ENCODE data around the gene FXYD7.
"Not testable (repeated sequence)": the region's sequence is repeated elsewhere in the genome, so short reads cannot be mapped to it uniquely, and the experiment has no call there.

The FXYD7 gene

DNA sequence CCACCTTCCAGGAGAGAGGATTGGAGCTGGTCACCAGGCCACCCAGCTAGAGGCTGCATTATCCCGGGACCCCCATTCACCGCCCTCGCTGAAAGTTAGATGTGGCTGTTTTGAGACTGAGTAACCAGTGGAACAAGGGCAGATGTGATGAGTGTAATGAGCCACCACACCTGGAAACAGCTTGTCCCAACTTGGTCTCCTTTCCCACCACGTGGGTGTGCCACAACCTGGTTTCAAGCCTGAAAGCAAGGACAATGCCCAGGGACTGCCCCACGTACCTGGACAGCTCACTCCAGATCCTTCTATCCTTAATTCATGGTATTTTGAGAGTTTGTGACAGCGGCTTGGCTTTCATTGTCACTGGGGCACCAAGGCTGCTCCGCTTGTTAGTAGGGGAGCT lies 15.2 kb upstream of the FXYD7 start:
- TF ChIP-seq, protein P1, sequence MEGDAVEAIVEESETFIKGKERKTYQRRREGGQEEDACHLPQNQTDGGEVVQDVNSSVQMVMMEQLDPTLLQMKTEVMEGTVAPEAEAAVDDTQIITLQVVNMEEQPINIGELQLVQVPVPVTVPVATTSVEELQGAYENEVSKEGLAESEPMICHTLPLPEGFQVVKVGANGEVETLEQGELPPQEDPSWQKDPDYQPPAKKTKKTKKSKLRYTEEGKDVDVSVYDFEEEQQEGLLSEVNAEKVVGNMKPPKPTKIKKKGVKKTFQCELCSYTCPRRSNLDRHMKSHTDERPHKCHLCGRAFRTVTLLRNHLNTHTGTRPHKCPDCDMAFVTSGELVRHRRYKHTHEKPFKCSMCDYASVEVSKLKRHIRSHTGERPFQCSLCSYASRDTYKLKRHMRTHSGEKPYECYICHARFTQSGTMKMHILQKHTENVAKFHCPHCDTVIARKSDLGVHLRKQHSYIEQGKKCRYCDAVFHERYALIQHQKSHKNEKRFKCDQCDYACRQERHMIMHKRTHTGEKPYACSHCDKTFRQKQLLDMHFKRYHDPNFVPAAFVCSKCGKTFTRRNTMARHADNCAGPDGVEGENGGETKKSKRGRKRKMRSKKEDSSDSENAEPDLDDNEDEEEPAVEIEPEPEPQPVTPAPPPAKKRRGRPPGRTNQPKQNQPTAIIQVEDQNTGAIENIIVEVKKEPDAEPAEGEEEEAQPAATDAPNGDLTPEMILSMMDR (IDR thresholded peaks at IDR 0.05; ENCODE audit: insufficient read depth, missing control alignments), result no peak
- no peak for DNase-seq (ENCODE audit: insufficient read length, low spot score)
- no peak for FAIRE-seq

DNA sequence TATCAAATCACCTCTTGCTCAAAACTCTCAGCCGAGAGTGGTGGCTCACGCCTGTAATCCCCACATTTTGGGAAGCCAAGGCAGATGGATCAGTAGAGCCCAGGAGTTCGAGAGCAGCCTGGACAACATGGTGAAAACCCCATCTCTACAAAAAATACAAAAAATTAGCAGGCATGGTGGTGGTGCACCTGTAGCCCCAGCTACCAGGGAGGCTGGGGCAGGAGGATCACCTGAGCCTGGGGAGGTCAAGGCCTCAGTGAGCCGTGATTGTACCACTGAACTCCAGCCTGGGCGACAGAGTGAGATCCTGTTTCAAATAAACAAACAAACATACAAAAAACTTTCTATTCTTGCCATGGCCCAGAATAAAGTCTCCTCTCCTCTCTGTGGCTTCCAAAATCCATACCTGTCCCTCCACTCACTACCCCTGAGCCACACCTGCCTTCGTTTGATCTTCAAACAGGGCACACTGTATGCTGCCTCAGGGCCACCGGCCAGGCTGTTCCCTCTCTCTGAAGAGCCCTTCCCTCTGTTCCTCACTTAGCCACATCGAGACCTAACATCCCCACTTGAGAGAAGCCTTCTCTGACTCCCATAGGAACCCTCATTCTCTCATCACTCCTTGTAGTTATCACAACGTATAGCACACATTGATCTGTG lies 14.5 kb upstream of the FXYD7 start:
- TF ChIP-seq, protein P1 (IDR thresholded peaks at IDR 0.05; ENCODE audit: insufficient read depth, missing control alignments), result no peak
- FAIRE-seq (no peak), DNase-seq (ENCODE audit: insufficient read length, low spot score) (no peak)

DNA sequence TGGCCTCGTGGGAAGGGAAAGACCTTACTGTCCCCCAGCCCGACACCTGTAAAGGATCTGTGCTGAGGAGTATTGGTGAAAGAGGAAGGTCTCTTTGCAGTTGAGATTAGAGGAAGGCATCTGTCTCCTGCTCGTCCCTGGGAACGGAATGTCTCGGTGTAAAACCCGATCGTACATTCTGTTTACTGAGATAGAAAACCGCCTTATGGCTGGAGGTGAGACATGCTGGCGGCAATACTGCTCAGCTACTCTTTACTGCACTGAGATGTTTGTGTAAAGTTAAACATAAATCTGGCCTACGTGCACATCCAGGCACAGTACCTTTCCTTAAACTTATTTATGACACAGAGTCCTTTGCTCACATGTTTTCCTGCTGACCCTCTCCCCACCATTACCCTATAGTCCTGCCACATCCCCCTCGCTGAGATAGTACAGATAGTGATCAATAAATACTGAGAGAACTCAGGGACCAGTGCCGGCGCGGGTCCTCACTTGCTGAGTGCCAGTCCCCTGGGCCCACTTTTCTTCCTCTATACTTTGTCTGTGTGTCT lies 13.3 kb upstream of the FXYD7 start:
- FAIRE-seq; DNase-seq (ENCODE audit: insufficient read length, low spot score): not testable (repeated sequence)

DNA sequence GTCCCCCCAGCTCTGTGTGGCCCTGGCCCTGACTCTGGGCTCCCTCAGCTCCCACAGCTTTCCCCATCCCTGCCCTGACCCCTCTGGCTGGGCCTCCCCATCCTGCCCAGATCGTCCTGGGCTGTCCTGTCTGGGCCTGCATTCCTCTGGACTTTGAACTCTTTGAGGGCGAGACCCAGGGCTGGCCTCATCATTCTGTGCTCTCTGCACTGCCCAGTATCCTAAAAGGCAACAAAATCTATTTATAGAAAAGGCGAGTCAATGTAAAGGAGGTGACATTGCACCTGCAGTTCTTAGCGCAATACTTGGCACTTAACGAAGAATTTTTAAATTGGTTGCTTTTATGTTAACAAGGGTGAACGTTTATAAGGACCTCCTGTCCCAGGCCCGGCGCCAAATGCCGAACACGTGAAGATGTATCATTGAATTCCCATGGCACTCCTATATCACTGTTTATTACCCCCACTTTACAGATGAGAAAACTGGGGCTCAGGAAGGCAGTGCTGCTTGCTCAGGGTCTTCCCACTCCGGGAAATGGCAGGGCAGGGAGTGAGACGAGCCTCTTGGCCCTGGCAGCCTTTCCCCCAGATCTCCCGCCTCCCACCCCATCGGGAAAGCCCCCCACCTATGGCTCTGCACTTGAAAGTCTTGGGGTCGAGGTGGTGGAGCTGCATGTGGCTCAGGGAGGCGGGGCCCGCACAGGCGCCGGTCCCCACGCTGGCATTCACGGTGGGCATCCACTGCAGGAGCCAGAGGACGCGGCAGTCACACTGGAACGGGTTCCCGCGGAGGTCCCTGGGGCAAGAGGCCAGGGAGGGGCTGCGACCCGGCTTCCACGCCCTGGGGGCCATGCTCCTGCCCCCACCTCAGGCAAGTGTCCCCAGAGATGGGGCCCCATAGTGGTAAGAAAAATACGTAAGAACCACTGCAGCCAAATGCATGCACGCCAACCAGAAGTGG lies 12.0 kb upstream of the FXYD7 start:
- FAIRE-seq (no peak), DNase-seq (ENCODE audit: insufficient read length, low spot score) (no peak)
- TF ChIP-seq, protein P1 (IDR thresholded peaks at IDR 0.05; ENCODE audit: insufficient read depth, missing control alignments), result no peak

DNA sequence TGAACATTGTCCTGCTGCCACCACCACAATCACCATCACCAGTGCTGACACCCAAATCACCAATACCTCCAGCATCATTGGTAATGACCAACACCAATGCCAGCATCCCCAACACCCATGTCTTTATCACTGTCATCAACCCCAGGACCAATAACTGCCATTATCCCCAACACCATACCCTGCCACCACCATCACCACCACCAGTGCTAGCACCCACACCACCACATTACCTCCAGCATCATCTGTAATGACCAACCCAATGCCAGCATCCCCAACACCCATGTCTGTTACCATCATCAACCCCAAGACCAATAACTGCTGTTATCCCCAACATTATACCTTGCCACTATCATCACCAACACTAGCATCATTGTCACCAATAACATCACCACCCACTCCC lies 10.8 kb upstream of the FXYD7 start:
- TF ChIP-seq, protein P1 (IDR thresholded peaks at IDR 0.05; ENCODE audit: insufficient read depth, missing control alignments), result no peak
- DNase-seq (ENCODE audit: insufficient read length, low spot score) (no peak), FAIRE-seq (no peak)

DNA sequence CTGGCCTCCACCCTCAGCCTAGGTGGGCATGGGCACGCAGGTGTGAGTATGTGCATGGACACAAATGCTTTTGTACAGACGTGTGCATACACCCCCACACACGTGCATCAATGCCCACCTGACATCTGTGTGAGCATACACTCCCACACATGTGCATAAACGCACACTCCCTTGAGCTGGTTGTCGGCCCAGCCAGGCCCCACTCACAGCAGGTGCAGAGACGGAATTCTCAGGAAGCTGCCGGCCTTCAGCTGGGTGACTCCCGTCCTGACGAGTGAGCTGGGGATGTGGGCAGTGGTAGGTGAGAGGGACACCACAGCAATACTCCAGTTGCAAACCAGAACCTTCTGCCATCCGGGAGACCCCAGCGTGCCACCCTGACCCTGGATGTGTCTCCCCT lies 9.2 kb upstream of the FXYD7 start:
- DNase-seq (ENCODE audit: insufficient read length, low spot score) (no peak), FAIRE-seq (no peak)
- TF ChIP-seq, protein P1 (IDR thresholded peaks at IDR 0.05; ENCODE audit: insufficient read depth, missing control alignments), result no peak

DNA sequence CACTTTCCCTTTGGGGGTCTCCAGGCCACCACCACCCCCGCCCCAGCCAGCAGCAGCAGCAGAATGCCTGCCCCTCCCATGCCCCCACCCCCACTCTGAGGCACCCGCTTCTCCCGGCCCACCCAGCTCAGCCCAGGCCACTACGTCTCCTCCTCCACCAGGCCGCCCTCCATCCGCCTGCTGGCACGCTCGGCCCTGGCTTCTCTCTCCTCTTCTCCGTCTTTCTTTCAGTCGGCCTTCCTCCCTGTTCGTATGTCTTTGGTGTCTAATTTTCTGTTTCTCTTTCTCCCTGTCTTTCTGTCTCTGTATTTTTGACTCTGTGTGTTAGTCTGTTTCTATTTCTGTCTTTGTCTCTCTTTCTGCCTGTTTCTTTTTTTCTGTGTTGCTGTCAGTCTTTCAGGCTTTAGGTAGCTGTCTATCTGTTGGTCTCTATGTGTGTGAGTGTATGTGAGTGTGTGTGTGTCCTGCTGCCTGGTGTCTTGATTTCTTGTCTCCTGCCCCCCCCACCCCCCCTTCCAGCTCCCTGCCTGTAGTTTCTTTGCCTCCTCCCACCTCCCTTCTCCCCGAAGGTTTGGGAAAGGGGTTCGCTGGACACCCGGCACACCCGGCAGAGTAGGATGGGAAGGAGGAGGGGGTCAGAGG lies 8.3 kb upstream of the FXYD7 start, which contains the start of gene LGI4:
TSS of gene LGI4 (minus strand) at position 459 of the 642 bp plus-strand sequence. CDS start at position 80, 379 bp downstream.
- FAIRE-seq (no peak), DNase-seq (ENCODE audit: insufficient read length, low spot score) (no peak)
- TF ChIP-seq, protein P1 (IDR thresholded peaks at IDR 0.05; ENCODE audit: insufficient read depth, missing control alignments), result no peak

All from D721Med (cell line).